Measurements from ENCODE around the gene KLHL24. TPM values are rescaled to one million over a fixed set of nuclear protein-coding genes. Genes with fewer than 3 reads are reported as not detected.

The KLHL24 gene
- total and polyA plus RNA-seq, 2 of the 13 experiments (the other 11 are each of a cell fraction or from before 2014, with no cell fraction given): 6.9 to 15.7 TPM

DNA sequence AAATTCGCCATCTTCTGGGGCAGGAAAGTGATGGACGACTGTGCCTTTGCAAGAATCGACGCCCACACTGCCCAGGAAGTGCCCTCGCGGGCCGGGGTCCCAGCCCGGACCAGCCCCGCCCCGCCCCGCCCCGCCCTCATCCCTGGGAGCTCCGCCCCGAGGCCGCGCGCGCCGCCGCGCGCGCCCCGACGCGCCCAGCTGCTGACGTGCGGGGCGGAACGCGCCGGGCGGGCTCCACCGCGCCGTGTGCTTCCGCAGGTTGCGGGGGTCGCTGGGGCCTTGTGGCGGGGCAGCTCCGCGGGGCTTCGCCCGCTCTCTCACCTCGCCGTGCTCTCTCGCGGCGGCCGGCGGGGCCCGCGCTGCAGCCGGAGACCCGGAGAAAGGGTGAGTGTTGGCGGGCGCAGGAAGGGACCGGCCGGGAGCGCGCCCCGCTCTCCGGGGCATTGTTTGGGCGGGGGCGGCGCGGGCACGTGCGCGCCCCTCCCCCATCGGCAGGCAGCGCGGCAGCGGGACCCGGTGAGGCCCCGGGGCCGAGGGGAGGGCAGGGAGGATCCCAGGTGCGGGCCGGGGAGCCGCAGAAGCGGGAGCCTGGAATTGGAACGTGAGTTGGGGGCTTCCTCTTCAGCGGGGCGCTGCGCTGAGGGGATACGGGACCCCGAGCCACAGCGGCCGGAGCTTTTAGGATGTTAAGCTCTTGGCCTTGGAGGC is 62.3 kb downstream of the KLHL24 start, which contains the start of gene YEATS2 (continued):
- TF ChIP-seq THYN1 (CRISPR knock-in tag; IDR thresholded peaks at IDR 0.05; ENCODE audit: borderline replicate concordance, low read depth): no peak
- TF ChIP-seq RBM22 (optimal IDR thresholded peaks at IDR 0.05; ENCODE audit: low read length): no peak
- no peak for TF ChIP-seq SNAPC2 (CRISPR knock-in tag; IDR thresholded peaks at IDR 0.05)
- TF ChIP-seq, protein P1, sequence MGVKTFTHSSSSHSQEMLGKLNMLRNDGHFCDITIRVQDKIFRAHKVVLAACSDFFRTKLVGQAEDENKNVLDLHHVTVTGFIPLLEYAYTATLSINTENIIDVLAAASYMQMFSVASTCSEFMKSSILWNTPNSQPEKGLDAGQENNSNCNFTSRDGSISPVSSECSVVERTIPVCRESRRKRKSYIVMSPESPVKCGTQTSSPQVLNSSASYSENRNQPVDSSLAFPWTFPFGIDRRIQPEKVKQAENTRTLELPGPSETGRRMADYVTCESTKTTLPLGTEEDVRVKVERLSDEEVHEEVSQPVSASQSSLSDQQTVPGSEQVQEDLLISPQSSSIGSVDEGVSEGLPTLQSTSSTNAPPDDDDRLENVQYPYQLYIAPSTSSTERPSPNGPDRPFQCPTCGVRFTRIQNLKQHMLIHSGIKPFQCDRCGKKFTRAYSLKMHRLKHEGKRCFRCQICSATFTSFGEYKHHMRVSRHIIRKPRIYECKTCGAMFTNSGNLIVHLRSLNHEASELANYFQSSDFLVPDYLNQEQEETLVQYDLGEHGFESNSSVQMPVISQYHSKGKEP (CRISPR knock-in tag; IDR thresholded peaks at IDR 0.05): no peak
- peak; percentile 38 for TF ChIP-seq YY1 (IDR thresholded peaks at IDR 0.05; ENCODE audit: insufficient read depth, insufficient replicate concordance, low read depth, low read length)
- TF ChIP-seq, protein P2, sequence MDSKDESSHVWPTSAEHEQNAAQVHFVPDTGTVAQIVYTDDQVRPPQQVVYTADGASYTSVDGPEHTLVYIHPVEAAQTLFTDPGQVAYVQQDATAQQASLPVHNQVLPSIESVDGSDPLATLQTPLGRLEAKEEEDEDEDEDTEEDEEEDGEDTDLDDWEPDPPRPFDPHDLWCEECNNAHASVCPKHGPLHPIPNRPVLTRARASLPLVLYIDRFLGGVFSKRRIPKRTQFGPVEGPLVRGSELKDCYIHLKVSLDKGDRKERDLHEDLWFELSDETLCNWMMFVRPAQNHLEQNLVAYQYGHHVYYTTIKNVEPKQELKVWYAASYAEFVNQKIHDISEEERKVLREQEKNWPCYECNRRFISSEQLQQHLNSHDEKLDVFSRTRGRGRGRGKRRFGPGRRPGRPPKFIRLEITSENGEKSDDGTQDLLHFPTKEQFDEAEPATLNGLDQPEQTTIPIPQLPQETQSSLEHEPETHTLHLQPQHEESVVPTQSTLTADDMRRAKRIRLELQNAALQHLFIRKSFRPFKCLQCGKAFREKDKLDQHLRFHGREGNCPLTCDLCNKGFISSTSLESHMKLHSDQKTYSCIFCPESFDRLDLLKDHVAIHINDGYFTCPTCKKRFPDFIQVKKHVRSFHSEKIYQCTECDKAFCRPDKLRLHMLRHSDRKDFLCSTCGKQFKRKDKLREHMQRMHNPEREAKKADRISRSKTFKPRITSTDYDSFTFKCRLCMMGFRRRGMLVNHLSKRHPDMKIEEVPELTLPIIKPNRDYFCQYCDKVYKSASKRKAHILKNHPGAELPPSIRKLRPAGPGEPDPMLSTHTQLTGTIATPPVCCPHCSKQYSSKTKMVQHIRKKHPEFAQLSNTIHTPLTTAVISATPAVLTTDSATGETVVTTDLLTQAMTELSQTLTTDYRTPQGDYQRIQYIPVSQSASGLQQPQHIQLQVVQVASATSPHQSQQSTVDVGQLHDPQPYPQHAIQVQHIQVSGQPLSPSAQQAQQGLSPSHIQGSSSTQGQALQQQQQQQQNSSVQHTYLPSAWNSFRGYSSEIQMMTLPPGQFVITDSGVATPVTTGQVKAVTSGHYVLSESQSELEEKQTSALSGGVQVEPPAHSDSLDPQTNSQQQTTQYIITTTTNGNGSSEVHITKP (CRISPR knock-in tag; IDR thresholded peaks at IDR 0.05; ENCODE audit: low read depth): no peak
- no peak for TF ChIP-seq RFX1 (IDR thresholded peaks at IDR 0.05)
- TF ChIP-seq, protein P3, sequence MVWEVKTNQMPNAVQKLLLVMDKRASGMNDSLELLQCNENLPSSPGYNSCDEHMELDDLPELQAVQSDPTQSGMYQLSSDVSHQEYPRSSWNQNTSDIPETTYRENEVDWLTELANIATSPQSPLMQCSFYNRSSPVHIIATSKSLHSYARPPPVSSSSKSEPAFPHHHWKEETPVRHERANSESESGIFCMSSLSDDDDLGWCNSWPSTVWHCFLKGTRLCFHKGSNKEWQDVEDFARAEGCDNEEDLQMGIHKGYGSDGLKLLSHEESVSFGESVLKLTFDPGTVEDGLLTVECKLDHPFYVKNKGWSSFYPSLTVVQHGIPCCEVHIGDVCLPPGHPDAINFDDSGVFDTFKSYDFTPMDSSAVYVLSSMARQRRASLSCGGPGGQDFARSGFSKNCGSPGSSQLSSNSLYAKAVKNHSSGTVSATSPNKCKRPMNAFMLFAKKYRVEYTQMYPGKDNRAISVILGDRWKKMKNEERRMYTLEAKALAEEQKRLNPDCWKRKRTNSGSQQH (CRISPR knock-in tag; IDR thresholded peaks at IDR 0.05; ENCODE audit: low read depth): peak; percentile 55; the same call in 1 of the 2 replicates
- TF ChIP-seq, protein P4, sequence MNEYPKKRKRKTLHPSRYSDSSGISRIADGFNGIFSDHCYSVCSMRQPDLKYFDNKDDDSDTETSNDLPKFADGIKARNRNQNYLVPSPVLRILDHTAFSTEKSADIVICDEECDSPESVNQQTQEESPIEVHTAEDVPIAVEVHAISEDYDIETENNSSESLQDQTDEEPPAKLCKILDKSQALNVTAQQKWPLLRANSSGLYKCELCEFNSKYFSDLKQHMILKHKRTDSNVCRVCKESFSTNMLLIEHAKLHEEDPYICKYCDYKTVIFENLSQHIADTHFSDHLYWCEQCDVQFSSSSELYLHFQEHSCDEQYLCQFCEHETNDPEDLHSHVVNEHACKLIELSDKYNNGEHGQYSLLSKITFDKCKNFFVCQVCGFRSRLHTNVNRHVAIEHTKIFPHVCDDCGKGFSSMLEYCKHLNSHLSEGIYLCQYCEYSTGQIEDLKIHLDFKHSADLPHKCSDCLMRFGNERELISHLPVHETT (CRISPR knock-in tag; conservative IDR thresholded peaks at IDR 0.05): no peak
- no peak for TF ChIP-seq ZNF205 (CRISPR knock-in tag; IDR thresholded peaks at IDR 0.05)
- TF ChIP-seq FOXM1 (CRISPR knock-in tag; IDR thresholded peaks at IDR 0.05): no peak
- 0 out of 2 replicates have a peak, but pooled peaks have one; percentile 42 for TF ChIP-seq ZNF761 (CRISPR knock-in tag; conservative IDR thresholded peaks at IDR 0.05)
- TF ChIP-seq ZNF33B (CRISPR knock-in tag; IDR thresholded peaks at IDR 0.05): no peak
- TF ChIP-seq CAMTA2 (CRISPR knock-in tag; IDR thresholded peaks at IDR 0.05; ENCODE audit: borderline replicate concordance): no peak
- TF ChIP-seq, protein P5, sequence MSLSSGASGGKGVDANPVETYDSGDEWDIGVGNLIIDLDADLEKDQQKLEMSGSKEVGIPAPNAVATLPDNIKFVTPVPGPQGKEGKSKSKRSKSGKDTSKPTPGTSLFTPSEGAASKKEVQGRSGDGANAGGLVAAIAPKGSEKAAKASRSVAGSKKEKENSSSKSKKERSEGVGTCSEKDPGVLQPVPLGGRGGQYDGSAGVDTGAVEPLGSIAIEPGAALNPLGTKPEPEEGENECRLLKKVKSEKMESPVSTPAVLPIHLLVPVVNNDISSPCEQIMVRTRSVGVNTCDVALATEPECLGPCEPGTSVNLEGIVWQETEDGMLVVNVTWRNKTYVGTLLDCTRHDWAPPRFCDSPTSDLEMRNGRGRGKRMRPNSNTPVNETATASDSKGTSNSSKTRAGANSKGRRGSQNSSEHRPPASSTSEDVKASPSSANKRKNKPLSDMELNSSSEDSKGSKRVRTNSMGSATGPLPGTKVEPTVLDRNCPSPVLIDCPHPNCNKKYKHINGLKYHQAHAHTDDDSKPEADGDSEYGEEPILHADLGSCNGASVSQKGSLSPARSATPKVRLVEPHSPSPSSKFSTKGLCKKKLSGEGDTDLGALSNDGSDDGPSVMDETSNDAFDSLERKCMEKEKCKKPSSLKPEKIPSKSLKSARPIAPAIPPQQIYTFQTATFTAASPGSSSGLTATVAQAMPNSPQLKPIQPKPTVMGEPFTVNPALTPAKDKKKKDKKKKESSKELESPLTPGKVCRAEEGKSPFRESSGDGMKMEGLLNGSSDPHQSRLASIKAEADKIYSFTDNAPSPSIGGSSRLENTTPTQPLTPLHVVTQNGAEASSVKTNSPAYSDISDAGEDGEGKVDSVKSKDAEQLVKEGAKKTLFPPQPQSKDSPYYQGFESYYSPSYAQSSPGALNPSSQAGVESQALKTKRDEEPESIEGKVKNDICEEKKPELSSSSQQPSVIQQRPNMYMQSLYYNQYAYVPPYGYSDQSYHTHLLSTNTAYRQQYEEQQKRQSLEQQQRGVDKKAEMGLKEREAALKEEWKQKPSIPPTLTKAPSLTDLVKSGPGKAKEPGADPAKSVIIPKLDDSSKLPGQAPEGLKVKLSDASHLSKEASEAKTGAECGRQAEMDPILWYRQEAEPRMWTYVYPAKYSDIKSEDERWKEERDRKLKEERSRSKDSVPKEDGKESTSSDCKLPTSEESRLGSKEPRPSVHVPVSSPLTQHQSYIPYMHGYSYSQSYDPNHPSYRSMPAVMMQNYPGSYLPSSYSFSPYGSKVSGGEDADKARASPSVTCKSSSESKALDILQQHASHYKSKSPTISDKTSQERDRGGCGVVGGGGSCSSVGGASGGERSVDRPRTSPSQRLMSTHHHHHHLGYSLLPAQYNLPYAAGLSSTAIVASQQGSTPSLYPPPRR (CRISPR knock-in tag; IDR thresholded peaks at IDR 0.05; ENCODE audit: borderline replicate concordance): no peak
- 0 out of 2 replicates have a peak, but pooled peaks have one; percentile 60 for TF ChIP-seq ZSCAN20 (CRISPR knock-in tag; IDR thresholded peaks at IDR 0.05; ENCODE audit: borderline replicate concordance)

Measured in HepG2 (cell line).